ENCODE results near the gene MIF4GD. TPM values are rescaled to one million over a fixed set of nuclear protein-coding genes. Genes with fewer than 3 reads are reported as not detected.

The MIF4GD gene
- total and polyA plus RNA-seq, 2 donors (not counting 1 experiment from before 2014, with no cell fraction given), result 6.3 to 10.3 TPM

- Histone ChIP-seq H3K36me3 (ENCODE audit: control insufficient read depth, insufficient read depth, low read length) (peaks cover 44% of the 10 kb centered on the region), H2AFZ (ENCODE audit: low read length) (no peak overlapping the region), H4K20me1 (ENCODE audit: control insufficient read depth, extremely low read depth, insufficient read depth, low read length) (no peaks in the 10 kb centered on the region), H3K9ac (ENCODE audit: insufficient read depth, low read length) (no peak overlapping the region), H3K9me3 (ENCODE audit: control insufficient read depth, insufficient read depth, low read depth, low read length) (no peaks in the 10 kb centered on the region), H3K4me3 (replicated peaks in 1 of 4; ENCODE audit: control extremely low read depth in 1 of 4, insufficient read depth in 1 of 4, low read depth in 3 of 4, low read length in 4 of 4) (no peak overlapping the region), H3K4me1 (ENCODE audit: control insufficient read depth, extremely low read depth, insufficient read depth, low read length) (peaks cover 3% of the 10 kb centered on the region), H3K79me2 (ENCODE audit: control insufficient read depth, insufficient read depth, low read length) (no peaks in the 10 kb centered on the region), H3K27ac (ENCODE audit: insufficient read depth, low read length) (no peak overlapping the region), H3K27me3 (ENCODE audit: control insufficient read depth, insufficient read depth, low read length) (no peaks in the 10 kb centered on the region), H3K4me2 (ENCODE audit: extremely low read depth, insufficient read depth, low read length) (no peak overlapping the region)
- TF ChIP-seq CTCF (conservative IDR thresholded peaks at IDR 0.05 in 1 of 2, IDR thresholded peaks at IDR 0.05 in 1 of 2; ENCODE audit: low read depth in 1 of 2, low read length in 2 of 2), result no peak
- TF ChIP-seq EZH2 (IDR thresholded peaks at IDR 0.05; ENCODE audit: low read length, missing control alignments), result no peak
- no peak for DNase-seq (ENCODE audit: low read depth in 2 of 2)
Observed at GRCh38 chr17:75239214-75239613, 31.8 kb downstream of the MIF4GD start.

- TF ChIP-seq CTCF (conservative IDR thresholded peaks at IDR 0.05 in 1 of 2, IDR thresholded peaks at IDR 0.05 in 1 of 2; ENCODE audit: low read depth in 1 of 2, low read length in 2 of 2) (peak; percentile 68 to 89), EZH2 (IDR thresholded peaks at IDR 0.05; ENCODE audit: low read length, missing control alignments) (no peak)
- no peak overlapping the region for H3K9ac ChIP-seq (ENCODE audit: insufficient read depth, low read length)
- H3K9me3 ChIP-seq (ENCODE audit: control insufficient read depth, insufficient read depth, low read depth, low read length), result no peaks in the 10 kb centered on the region
- H3K27ac ChIP-seq (ENCODE audit: insufficient read depth, low read length), result no peak overlapping the region
- H2AFZ ChIP-seq (ENCODE audit: low read length), result no peak overlapping the region
- no peaks in the 10 kb centered on the region for H4K20me1 ChIP-seq (ENCODE audit: control insufficient read depth, extremely low read depth, insufficient read depth, low read length)
- no peaks in the 10 kb centered on the region for H3K27me3 ChIP-seq (ENCODE audit: control insufficient read depth, insufficient read depth, low read length)
- H3K36me3 ChIP-seq (ENCODE audit: control insufficient read depth, insufficient read depth, low read length), result peaks cover 44% of the 10 kb centered on the region
- peak; percentile 58 to 72 for DNase-seq (ENCODE audit: low read depth in 2 of 2)
- peaks cover 3% of the 10 kb centered on the region for H3K4me1 ChIP-seq (ENCODE audit: control insufficient read depth, extremely low read depth, insufficient read depth, low read length)
- H3K79me2 ChIP-seq (ENCODE audit: control insufficient read depth, insufficient read depth, low read length), result no peaks in the 10 kb centered on the region
- no peak overlapping the region for H3K4me3 ChIP-seq (replicated peaks in 1 of 4; ENCODE audit: control extremely low read depth in 1 of 4, insufficient read depth in 1 of 4, low read depth in 3 of 4, low read length in 4 of 4)
- H3K4me2 ChIP-seq (ENCODE audit: extremely low read depth, insufficient read depth, low read length), result no peak overlapping the region
Observed at GRCh38 chr17:75238684-75239191, 32.3 kb downstream of the MIF4GD start.

- H3K4me2 ChIP-seq (ENCODE audit: extremely low read depth, insufficient read depth, low read length), result no peak overlapping the region
- no peak overlapping the region for H3K9ac ChIP-seq (ENCODE audit: insufficient read depth, low read length)
- no peak overlapping the region for H2AFZ ChIP-seq (ENCODE audit: low read length)
- peaks cover 44% of the 10 kb centered on the region for H3K36me3 ChIP-seq (ENCODE audit: control insufficient read depth, insufficient read depth, low read length)
- peaks cover 3% of the 10 kb centered on the region for H3K4me1 ChIP-seq (ENCODE audit: control insufficient read depth, extremely low read depth, insufficient read depth, low read length)
- H3K4me3 ChIP-seq (replicated peaks in 1 of 4; ENCODE audit: control extremely low read depth in 1 of 4, insufficient read depth in 1 of 4, low read depth in 3 of 4, low read length in 4 of 4), result no peak overlapping the region
- no peak for TF ChIP-seq EZH2 (IDR thresholded peaks at IDR 0.05; ENCODE audit: low read length, missing control alignments)
- no peak for TF ChIP-seq CTCF (conservative IDR thresholded peaks at IDR 0.05 in 1 of 2, IDR thresholded peaks at IDR 0.05 in 1 of 2; ENCODE audit: low read depth in 1 of 2, low read length in 2 of 2)
- no peak for DNase-seq (ENCODE audit: low read depth in 2 of 2)
- H3K79me2 ChIP-seq (ENCODE audit: control insufficient read depth, insufficient read depth, low read length), result no peaks in the 10 kb centered on the region
- H4K20me1 ChIP-seq (ENCODE audit: control insufficient read depth, extremely low read depth, insufficient read depth, low read length), result no peaks in the 10 kb centered on the region
- H3K27me3 ChIP-seq (ENCODE audit: control insufficient read depth, insufficient read depth, low read length), result no peaks in the 10 kb centered on the region
- H3K9me3 ChIP-seq (ENCODE audit: control insufficient read depth, insufficient read depth, low read depth, low read length), result no peaks in the 10 kb centered on the region
- no peak overlapping the region for H3K27ac ChIP-seq (ENCODE audit: insufficient read depth, low read length)
Observed at GRCh38 chr17:75238020-75238580, 32.9 kb downstream of the MIF4GD start.

Data from fibroblast of lung (primary cell).